GM12865 (cell line): ENCODE data around the gene ETF1.

Source experiments
- DNase-seq: peaks from one replicate; pipeline ENCODE4 v3.0.0; 2010; ENCODE audit warnings: low read depth
- H3K4me3 ChIP-seq: 2 replicates; pipeline ENCODE4 v1.5.1; 2011; ENCODE audit warnings: mild to moderate bottlenecking, low read depth, low read length, control low read depth
- TF ChIP-seq, protein P1 (sequence below): IDR thresholded peaks from 2 replicates; pipeline ENCODE4 v1.5.1; 2011; ENCODE audit warnings: low read length, control low read depth, low read depth, inconsistent platforms; ENCODE audit not compliant: insufficient read depth; ENCODE audit errors: missing control alignments

Gene ETF1

DNA sequence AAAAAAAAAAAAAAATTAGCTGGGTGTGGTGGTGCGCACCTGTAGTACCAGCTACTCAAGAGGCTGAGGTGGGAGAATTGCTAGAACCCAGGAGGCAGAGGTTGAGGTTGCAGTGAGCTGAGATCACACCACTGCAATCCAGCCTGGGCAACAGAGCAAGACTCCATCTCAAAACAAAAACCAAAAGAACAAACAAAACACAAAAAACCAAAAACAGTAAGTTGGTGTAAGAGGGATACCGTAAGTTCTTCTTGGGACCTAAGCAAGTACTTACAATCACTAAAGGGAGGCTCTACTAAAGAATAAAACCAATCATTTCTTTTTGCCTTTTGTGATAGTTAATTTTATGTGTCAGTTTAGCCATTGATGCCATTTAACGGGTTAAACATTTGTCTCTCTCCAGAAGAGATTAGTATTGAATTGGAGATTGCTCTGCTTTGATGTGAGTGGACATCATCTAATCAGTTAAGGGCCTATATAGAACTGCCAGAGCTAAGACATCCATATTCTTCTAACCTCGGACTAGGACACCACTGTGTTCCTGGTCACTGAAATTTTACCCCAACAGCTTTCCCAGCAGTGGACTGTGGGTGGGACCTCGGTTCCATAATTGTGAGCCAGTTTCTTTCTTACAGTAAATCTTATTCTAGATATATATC is 10.5 kb upstream of the ETF1 start:
- TF ChIP-seq, protein P1, sequence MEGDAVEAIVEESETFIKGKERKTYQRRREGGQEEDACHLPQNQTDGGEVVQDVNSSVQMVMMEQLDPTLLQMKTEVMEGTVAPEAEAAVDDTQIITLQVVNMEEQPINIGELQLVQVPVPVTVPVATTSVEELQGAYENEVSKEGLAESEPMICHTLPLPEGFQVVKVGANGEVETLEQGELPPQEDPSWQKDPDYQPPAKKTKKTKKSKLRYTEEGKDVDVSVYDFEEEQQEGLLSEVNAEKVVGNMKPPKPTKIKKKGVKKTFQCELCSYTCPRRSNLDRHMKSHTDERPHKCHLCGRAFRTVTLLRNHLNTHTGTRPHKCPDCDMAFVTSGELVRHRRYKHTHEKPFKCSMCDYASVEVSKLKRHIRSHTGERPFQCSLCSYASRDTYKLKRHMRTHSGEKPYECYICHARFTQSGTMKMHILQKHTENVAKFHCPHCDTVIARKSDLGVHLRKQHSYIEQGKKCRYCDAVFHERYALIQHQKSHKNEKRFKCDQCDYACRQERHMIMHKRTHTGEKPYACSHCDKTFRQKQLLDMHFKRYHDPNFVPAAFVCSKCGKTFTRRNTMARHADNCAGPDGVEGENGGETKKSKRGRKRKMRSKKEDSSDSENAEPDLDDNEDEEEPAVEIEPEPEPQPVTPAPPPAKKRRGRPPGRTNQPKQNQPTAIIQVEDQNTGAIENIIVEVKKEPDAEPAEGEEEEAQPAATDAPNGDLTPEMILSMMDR, result no peak
- H3K4me3 ChIP-seq, result no peak overlapping the region
- no peak for DNase-seq

DNA sequence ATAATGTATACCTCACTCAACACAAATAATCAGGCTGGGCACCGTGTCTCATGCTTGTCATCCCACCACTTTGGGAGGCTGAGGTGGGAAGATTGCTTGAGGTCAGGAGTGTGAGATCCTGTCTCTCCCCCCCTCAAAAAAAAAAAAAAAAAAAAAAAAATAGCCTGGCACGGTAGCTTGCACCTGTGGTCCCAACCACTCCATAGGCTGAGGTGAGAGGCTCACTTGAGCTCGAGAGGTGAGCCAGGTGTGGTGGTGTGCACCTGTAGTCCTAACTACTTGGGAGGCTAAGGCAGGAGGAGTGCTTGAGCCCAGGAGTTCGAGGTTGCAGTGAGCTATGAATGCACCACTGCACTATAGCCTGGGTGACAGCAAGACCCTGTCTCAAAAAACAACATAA is 9.6 kb upstream of the ETF1 start:
- DNase-seq, result no peak

DNA sequence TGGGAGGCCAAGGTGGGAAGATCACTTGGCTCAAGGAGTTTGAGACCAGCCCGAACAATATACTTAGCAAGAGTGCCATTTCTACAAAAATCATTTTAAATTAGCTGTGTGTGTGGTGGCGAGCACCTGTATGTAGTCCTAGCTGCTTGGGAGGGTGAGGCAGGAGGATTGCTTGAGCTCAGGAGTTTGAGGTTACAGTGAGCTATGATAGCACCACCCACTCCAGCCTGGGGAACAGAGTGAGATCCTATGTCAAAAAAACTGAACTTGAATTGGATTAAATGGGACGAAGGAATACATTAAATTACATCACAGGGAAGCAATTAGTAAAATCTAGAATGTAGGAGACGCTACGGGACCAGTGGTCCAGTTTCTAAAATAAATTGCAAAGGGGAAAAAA is 6.4 kb upstream of the ETF1 start:
- no peak for DNase-seq
- no peak overlapping the region for H3K4me3 ChIP-seq
- TF ChIP-seq, protein P1, result no peak

More for the DNA sequence above, 9.6 kb upstream of the ETF1 start:
- TF ChIP-seq, protein P1, result no peak
- no peak overlapping the region for H3K4me3 ChIP-seq

DNA sequence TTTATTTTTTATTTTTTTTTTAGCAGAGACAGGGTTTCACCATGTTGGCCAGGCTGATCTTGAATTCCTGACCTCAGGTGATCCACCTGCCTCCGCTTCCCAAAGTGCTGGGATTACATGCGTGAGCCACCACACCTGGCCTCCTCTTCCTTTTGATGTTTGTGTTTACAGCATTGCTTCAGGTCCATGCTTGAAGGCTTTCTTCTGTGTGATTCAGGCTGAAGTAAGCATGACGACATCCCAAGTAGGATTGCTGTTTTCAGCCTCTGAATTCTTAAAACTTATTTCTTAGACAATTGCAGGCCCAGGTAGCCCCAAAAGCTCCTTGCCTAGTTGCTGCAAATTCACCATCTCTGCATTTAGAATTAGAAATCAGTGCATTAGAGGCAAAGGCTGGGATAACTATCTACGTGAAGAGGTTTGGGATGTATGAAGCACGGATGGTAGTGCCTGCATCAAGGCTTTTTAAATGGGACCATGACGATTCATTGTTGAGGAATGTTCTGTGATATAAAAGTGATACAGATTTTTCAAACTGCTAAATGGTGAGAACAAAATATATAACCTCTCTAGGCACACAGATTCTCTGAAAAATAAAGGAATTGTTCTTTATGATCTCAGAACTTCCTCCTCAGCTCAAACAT is 3.0 kb upstream of the ETF1 start:
- DNase-seq, result no peak
- no peak overlapping the region for H3K4me3 ChIP-seq
- TF ChIP-seq, protein P1, result no peak

DNA sequence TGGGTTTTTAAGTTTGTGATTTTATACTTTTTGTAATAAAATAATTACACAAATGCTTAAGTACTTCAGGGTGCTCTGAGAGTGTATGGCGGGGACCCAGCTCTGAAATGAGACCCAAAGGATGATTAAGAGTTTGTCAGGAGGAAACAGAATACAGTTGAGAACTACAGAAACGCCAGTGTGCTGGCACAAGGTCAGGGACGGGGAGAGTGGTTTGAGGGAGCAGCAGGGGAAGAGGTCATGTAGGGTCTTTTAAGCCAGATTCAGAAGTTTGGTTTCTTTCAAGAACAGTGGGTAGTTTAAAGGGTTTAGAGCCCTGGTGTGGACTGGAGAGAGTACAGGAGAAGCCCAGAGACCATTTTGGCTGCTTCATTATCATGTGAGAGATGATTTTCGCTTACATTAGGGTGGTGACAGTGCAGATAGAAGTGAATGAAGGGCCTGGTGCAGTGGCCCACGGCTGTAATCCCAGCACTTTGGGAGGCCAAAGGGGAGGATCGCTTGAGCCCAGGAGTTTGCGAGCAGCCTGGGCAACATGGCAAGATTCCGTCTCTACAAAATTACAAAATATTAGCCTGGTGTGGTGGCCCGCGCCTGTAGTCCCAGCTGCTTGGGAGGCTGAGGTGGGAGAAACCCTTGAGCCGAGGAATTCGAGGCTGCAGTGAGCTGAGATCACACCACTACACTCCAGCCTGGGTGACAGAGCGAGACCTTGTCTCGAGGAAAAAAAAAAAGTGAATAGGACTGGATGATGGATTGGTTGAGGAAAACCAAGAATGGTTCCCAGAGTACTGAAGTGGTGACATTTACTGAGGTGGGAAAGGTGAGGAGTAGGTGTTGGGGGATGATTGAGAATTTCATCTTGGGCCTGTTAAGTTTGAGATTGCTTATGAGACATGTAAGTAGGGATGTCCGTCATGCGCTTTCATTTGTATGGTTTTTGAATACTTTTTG is 1.4 kb upstream of the ETF1 start:
- TF ChIP-seq, protein P1, result no peak
- peak overlapping the region; percentile 98 for H3K4me3 ChIP-seq
- DNase-seq, result peak; percentile 16

DNA sequence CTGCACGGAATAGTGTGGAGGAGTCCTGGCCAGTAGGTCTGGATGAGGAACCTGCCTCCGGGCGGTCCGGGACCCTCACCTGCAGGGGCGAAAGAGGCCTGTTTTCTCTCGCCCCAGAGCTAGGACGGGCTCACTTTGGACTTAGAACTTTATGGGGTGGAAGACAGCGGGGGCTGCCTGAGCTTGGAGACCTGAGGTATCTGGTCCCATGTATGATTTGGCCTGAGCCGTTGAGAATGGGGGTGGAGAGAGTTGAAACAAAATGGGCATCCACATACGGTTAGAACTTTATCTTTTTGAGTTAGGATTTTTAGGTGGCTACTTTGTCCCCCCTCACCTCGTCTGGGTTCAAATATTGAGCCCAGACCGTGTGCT is 681 bp upstream of the ETF1 start:
- DNase-seq, result no peak
- TF ChIP-seq, protein P1, result no peak
- peak overlapping the region; percentile 98 for H3K4me3 ChIP-seq
